Heart left ventricle (tissue), 16 donors: ENCODE results near the gene ATP4A. TPM values are rescaled to one million over a fixed set of nuclear protein-coding genes. Genes with fewer than 3 reads are reported as not detected.
A peak's percentile ranks its signal among the peaks of the same experiment; 100 is the strongest.

Source experiments
- ATAC-seq, 4 donors: fragments of 200-7000 bp; cut with Tn5 transposase; one replicate each; pipeline ENCODE4 v1.9.1; 2020 to 2022; ENCODE audit warnings: moderate library complexity in 4 of 4, mild to moderate bottlenecking in 3 of 4, moderate number of reproducible peaks in 1 of 4
- DNase-seq, 5 donors: peaks; one replicate each; pipeline ENCODE4 v3.0.0-alpha.2; 2020
- H3K27ac ChIP-seq, 12 donors: fragments of 200-600 bp; sonication (generic) in 4 of 12; one replicate each; pipeline versions ENCODE4 v1.5.0 to v1.8.0; 2016 to 2022; ENCODE audit warnings: mild to moderate bottlenecking in 2 of 12
- H3K27me3 ChIP-seq, 9 donors: fragments of 200-600 bp; sonication (generic) in 2 of 9; one replicate each; pipeline versions ENCODE4 v1.5.1 to v1.8.0; 2016 to 2022; ENCODE audit warnings: mild to moderate bottlenecking in 3 of 9
- H3K36me3 ChIP-seq, 9 donors: fragments of 200-600 bp; sonication (generic) in 2 of 9; one replicate each; pipeline versions ENCODE4 v1.5.0 to v1.8.0; 2018 to 2022; ENCODE audit warnings: mild to moderate bottlenecking in 2 of 9
- H3K4me1 ChIP-seq, 12 donors: fragments of 200-600 bp; sonication (generic) in 4 of 12; one replicate each; pipeline versions ENCODE4 v1.5.0 to v1.8.0; 2016 to 2022; ENCODE audit warnings: mild to moderate bottlenecking in 3 of 12
- H3K4me3 ChIP-seq, 12 donors: fragments of 200-600 bp; sonication (generic) in 4 of 12; one replicate each; pipeline versions ENCODE4 v1.5.0 to v1.8.0; 2017 to 2022; ENCODE audit warnings: mild to moderate bottlenecking in 9 of 12, moderate library complexity in 4 of 12
- H3K9me3 ChIP-seq, 12 donors: fragments of 200-600 bp; sonication (generic) in 4 of 12; one replicate each; pipeline versions ENCODE4 v1.5.0 to v1.8.0; 2016 to 2022; ENCODE audit warnings: mild to moderate bottlenecking in 1 of 12
- POLR2A ChIP-seq, 2 donors: fragments of 450-650 bp; IDR thresholded peaks; one replicate each; pipeline ENCODE4 v1.6.1; 2017; ENCODE audit warnings: antibody characterized with exemption in 2 of 2, mild to moderate bottlenecking in 2 of 2, moderate library complexity in 2 of 2
- WGBS, 4 donors: extraction: QIAGEN DNeasy Blood & Tissue Kit in 2 of 4; methylation state at CpG; one replicate each; pipeline versions ENCODE4 v1.1.5 to v1.1.7; 2013 to 2018; 5-methylcytosine and 5-hydroxymethylcytosine counted together
- intact Hi-C, 10 donors: fragments of 100-400 bp; cut with DNase I; formaldehyde crosslinking; loops; one replicate each; pipeline versions ENCODE4 v1.11.1 to v1.14.2; 2022
- polyA plus RNA-seq, 2 donors: library from polyadenylated mRNA; stranded (reverse); fragments of 200-250 nt; gene quantifications; one replicate each; pipeline ENCODE4 v1.2.3, GENCODE V29; 2013
- total RNA-seq, 9 donors: library from RNA; depleted of rRNA in 2 of 9; stranded (reverse); fragments of >200 nt in 2 of 9; fragmentation: NEBNext Ultra II Directional in 3 of 9; extraction: Animal tissue kit (Norgen Biotek cat#: 25700) in 3 of 9; gene quantifications; one replicate each; pipeline versions ENCODE4 v1.1.0 to v1.2.4, GENCODE V29; 2016 to 2023
- TF ChIP-seq, protein P1 (sequence below), 12 donors: fragments of 200-600 bp; sonication (generic) in 4 of 12; IDR thresholded peaks; one replicate each; pipeline versions ENCODE4 v1.5.0 to v1.8.0; 2018 to 2022; ENCODE audit warnings: antibody characterized with exemption in 12 of 12, mild to moderate bottlenecking in 5 of 12
- donor health status: ischemic (EF 13 %, LVEDD 7.1; RV severe dilation, severe dysfunction).
- donor health status: healthy with polysubstance abuse.
- donor health status: DM: no; HTN: yes; CAD: no.
- donor health status: DM: no; HTN: no; CAD: no.
- donor health status: ischemic (EF 25% LVEDD 6.9; RV normal size, moderate dysfunction).
- donor health status: ischemic (EF 25% LVEDD 5.7; RV mildly dilated, moderate dysfunction).
- donor health status: healthy.
- donor health status: DM: yes; HTN: yes; CAD: no.
- donor health status: ischemic (EF 35%, LVEDD 5.7; RV mildly dilated, moderate dysfunction).
- donor health status: nonischemic (EF 11% LVEDD 7.7; RV severe dilation, severe dysfunction).
- donor health status: DM: yes; HTN: yes; CAD: no.
- donor health status: PGD.
- donor health status: ischemic (EF 29% LVEDD 5.4; RV normal size, mild dysfunction).
- donor health status: nonischemic (EF 23%, LVEDD 6.1; RV moderate dilation, normal function).

Gene ATP4A
- total and polyA plus RNA-seq, 11 donors = not detected

DNA sequence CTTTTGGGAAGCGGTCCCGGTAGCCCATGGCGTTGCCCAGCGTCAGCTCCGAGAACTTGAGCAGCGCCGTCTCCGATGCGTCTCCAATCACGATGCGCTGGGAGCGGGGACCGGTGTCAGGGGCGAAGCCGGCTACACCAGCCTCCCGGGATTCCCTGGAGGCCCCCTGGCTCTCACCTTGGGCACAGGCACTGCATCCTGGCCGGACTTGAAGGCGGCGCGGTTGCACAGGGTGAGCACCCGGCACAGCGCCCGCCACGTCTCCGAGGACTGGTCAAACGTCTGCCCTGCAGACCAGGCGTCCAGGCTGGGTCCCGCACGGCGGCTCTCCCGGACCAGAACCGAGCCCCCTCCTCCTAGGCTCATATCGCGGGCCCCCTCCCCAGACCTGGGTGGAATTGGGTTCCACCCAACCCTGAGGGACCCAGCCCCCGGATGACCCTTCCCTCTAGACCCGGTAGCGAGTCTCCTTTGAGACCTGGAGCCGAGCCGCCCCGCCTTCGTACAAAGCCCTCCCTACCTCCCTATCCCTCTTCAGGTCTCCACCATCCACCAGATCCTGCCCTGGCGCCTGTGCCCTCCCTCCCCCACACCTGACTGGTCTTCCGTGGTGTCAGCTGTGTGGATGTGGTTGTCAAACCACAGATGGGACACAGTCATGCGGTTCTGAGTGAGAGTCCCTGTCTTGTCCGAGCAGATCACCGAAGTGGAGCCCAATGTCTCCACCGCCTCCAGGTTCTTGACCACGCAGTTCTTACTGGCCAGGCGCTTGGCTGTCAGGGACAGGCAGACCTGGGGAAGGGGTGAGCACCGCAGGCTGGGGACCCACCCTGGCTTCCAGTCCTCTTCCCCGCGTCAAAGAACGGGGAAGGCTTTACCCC lies 4.8 kb downstream of the ATP4A start:
- H3K4me1 ChIP-seq = peaks cover 0 to 14% (median 4%) of the 10 kb centered on the region in 12 donors
- TF ChIP-seq, protein P1, sequence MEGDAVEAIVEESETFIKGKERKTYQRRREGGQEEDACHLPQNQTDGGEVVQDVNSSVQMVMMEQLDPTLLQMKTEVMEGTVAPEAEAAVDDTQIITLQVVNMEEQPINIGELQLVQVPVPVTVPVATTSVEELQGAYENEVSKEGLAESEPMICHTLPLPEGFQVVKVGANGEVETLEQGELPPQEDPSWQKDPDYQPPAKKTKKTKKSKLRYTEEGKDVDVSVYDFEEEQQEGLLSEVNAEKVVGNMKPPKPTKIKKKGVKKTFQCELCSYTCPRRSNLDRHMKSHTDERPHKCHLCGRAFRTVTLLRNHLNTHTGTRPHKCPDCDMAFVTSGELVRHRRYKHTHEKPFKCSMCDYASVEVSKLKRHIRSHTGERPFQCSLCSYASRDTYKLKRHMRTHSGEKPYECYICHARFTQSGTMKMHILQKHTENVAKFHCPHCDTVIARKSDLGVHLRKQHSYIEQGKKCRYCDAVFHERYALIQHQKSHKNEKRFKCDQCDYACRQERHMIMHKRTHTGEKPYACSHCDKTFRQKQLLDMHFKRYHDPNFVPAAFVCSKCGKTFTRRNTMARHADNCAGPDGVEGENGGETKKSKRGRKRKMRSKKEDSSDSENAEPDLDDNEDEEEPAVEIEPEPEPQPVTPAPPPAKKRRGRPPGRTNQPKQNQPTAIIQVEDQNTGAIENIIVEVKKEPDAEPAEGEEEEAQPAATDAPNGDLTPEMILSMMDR (IDR thresholded peaks at IDR 0.05) = no peak
- no peak for TF ChIP-seq POLR2A (IDR thresholded peaks at IDR 0.05)

DNA sequence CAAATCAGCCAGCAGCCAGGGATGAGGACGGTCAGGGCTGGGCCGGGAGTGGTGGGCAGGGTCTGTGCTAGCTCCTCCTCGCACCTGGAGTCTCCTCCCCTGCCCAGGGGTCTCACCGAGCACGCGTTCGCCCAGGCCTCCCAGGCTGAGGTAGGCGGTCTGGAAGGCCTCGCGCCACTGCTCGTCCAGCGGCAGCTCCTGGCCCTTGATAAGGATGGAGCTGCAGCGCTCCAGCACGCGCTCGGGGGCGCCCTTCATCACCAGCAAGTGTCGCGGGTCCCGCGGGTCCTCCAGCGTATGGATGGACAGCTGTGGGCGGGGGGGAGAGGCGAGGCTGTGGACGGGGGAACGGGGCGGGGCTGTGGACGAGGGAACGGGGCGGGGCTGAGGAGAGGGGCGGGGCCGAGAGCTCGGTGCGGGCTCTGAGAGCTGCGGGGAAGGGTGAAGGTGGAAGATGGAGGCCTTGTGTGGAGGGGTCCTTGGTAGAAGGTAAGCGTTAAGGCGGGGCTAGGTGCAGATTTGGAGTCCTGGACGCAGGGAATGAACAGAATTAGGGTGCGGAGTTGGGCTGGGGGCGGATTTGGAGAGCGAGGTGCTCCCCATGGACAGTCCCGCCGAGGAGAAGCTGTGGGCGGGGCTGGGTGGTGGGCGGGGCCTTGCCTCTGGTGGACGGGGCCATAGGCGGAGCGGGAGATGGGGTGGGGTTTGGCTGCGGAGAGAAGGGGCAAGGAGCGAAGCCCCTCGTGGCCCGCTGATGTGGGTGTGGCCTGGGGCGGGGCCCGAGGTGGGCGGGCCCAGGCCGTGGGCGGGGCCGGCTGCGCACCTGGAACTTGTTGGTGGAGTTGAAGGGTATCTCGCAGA lies 5.7 kb downstream of the ATP4A start:
- TF ChIP-seq, protein P1 (IDR thresholded peaks at IDR 0.05) = no peak
- no peak for TF ChIP-seq POLR2A (IDR thresholded peaks at IDR 0.05)
- H3K27me3 ChIP-seq = peaks cover 8 to 53% (median 23%) of the 10 kb centered on the region in 9 donors
- peak; percentile 35 to 83 (median 66) for ATAC-seq
- no peak overlapping the region for H3K27ac ChIP-seq
- H3K4me1 ChIP-seq = peaks cover 0 to 14% (median 4%) of the 10 kb centered on the region in 12 donors
- peak overlapping the region in 10 of 12 donors; percentile 3 to 44 (median 36) for H3K4me3 ChIP-seq
- WGBS, 4 donors = 2 to 8% (median 5%) methylated on average over 42 to 60 of the region's 60 CpGs
- peak; percentile 37 to 79 (median 58) for DNase-seq
- intact Hi-C loops = no loop called here
- H3K36me3 ChIP-seq = no peaks in the 10 kb centered on the region
- no peaks in the 10 kb centered on the region for H3K9me3 ChIP-seq

More for the DNA sequence above, 4.8 kb downstream of the ATP4A start:
- Histone ChIP-seq H3K36me3 (no peaks in the 10 kb centered on the region), H3K4me3 (peak overlapping the region in 10 of 12 donors; percentile 3 to 44 (median 36)), H3K9me3 (no peaks in the 10 kb centered on the region), H3K27me3 (peaks cover 11 to 59% (median 23%) of the 10 kb centered on the region in 9 donors), H3K27ac (no peak overlapping the region)
- ATAC-seq (no peak), DNase-seq (no peak)
- 31 to 59% (median 40%) methylated on average over 21 to 53 of the region's 53 CpGs for WGBS, 4 donors
- intact Hi-C loops = no loop called here

DNA sequence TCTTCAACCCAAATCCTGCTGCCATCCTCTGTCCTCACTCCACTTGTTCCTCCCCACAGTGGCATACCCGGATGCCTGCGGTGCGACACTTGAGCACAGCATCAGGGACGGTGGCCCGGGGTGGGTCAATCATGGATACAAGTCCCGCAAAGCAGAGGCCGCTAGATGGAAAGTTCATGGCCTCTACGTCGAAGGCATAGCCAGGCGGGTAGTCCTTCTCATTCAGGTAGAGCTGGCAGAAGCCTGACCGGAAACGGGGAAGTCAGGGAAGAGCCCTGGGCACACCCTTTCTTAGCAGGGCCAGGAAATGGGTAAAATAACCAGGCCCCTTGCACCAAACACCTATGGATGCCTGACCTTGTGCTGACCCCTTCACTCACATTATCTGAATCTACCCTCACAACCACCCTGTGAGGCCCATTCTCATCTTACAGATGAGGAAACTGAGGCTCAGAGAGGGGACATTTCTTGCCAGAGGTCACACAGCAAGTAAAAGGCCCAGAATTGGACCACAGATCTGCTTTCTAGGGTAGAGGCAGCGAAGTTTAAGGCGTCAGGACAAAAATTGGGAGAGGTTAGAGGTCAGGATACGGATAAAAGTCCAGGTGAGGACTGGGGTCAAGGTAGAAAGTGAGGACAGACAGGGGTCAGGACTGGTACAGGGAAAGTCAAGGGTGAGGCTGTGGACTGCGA lies 6.5 kb downstream of the ATP4A start:
- Histone ChIP-seq H3K36me3 (no peaks in the 10 kb centered on the region), H3K4me3 (no peak overlapping the region), H3K4me1 (peaks cover 0 to 14% (median 4%) of the 10 kb centered on the region in 12 donors), H3K9me3 (no peaks in the 10 kb centered on the region), H3K27me3 (peaks cover 8 to 48% (median 23%) of the 10 kb centered on the region in 9 donors), H3K27ac (no peak overlapping the region)
- WGBS, 4 donors = 79 to 85% (median 82%) methylated on average over 16 of the region's 16 CpGs
- TF ChIP-seq, protein P1 (IDR thresholded peaks at IDR 0.05) = no peak
- no peak for TF ChIP-seq POLR2A (IDR thresholded peaks at IDR 0.05)
- ATAC-seq (no peak), DNase-seq (no peak)
- intact Hi-C loops = no loop called here
